GM19372 (cell line): ENCODE results near the gene KLHL29.

Source experiments
- ATAC-seq: cut with Tn5 transposase; IDR thresholded peaks from one replicate; pipeline ENCODE4 v1.9.1; 2021; ENCODE audit warnings: mild to moderate bottlenecking, low read depth, moderate library complexity; ENCODE audit not compliant: unreplicated experiment

Gene KLHL29

GRCh38 chr2:23561544-23561943 lies 176.6 kb downstream of the KLHL29 start:
- ATAC-seq = no peak

GRCh38 chr2:23562143-23562542 lies 177.2 kb downstream of the KLHL29 start:
- ATAC-seq = no peak

- ATAC-seq = no peak
Measured at GRCh38 chr2:23563151-23563550, 178.2 kb downstream of the KLHL29 start.

GRCh38 chr2:23563673-23564614 lies 179.0 kb downstream of the KLHL29 start:
- ATAC-seq = no peak

GRCh38 chr2:23564615-23564960 lies 179.6 kb downstream of the KLHL29 start:
- ATAC-seq = no peak

- ATAC-seq = no peak
Measured at GRCh38 chr2:23565374-23565773, 180.4 kb downstream of the KLHL29 start.

- ATAC-seq = no peak
Measured at GRCh38 chr2:23565814-23566213, 180.8 kb downstream of the KLHL29 start.

- ATAC-seq = no peak
Measured at GRCh38 chr2:23566241-23567142, 181.5 kb downstream of the KLHL29 start.

- ATAC-seq = no peak
Measured at GRCh38 chr2:23567161-23567756, 182.3 kb downstream of the KLHL29 start.

- ATAC-seq = no peak
Measured at GRCh38 chr2:23568211-23568610, 183.2 kb downstream of the KLHL29 start.

- no peak for ATAC-seq
Measured at GRCh38 chr2:23568626-23569190, 183.7 kb downstream of the KLHL29 start.

- no peak for ATAC-seq
Measured at GRCh38 chr2:23569761-23570365, 184.9 kb downstream of the KLHL29 start.

GRCh38 chr2:23571085-23571484 lies 186.1 kb downstream of the KLHL29 start:
- no peak for ATAC-seq

- ATAC-seq = no peak
Measured at GRCh38 chr2:23571527-23572282, 186.7 kb downstream of the KLHL29 start.

GRCh38 chr2:23574919-23575654 lies 190.1 kb downstream of the KLHL29 start:
- ATAC-seq = no peak

- no peak for ATAC-seq
Measured at GRCh38 chr2:23578964-23579671, 194.1 kb downstream of the KLHL29 start.

- ATAC-seq = no peak
Measured at GRCh38 chr2:23579674-23580073, 194.7 kb downstream of the KLHL29 start.

- no peak for ATAC-seq
Measured at GRCh38 chr2:23583467-23583866, 198.5 kb downstream of the KLHL29 start.
